ENCODE data around the gene FAAP20. TPM values are rescaled to one million over a fixed set of nuclear protein-coding genes. Genes with fewer than 3 reads are reported as not detected.

FAAP20 gene
- total and polyA plus RNA-seq, 2 experiments from 2014 or later, result 79.1 to 167 TPM

GRCh38 chr1:2190491-2190976, 4.0 kb downstream of the FAAP20 start (continued):
- TF ChIP-seq POLR2AphosphoS5 (IDR thresholded peaks at IDR 0.05; ENCODE audit: low read depth) (no peak), CTCF (conservative IDR thresholded peaks at IDR 0.05; ENCODE audit: low read depth in 2 of 2) (no peak), CREB1 (CRISPR knock-in tag; IDR thresholded peaks at IDR 0.05; ENCODE audit: low read depth) (no peak), ZNF462 (CRISPR knock-in tag; IDR thresholded peaks at IDR 0.05) (no peak), EZH2 (IDR thresholded peaks at IDR 0.05; ENCODE audit: low read depth, unreplicated experiment) (no peak)
